IMR-90 (cell line): ENCODE data around the gene ROGDI. TPM values are rescaled to one million over a fixed set of nuclear protein-coding genes. Genes with fewer than 3 reads are reported as not detected.
A peak's percentile ranks its signal among the peaks of the same experiment; 100 is the strongest.

ENCODE experiments used
- ATAC-seq: fragments of 200-7000 bp; cut with Tn5 transposase; 2 replicates; pipeline ENCODE4 v1.9.1; 2020; ENCODE audit warnings: low read depth, mild to moderate bottlenecking, moderate library complexity
- BruUV-seq: library from RNA; stranded (reverse); fragments of 400-500 nt; replicated peaks from 2 replicates; lab custom pipeline; 2021; lab: Mats Ljungman, UMichigan
- CTCF ChIA-PET: fragments of 300-600 bp; formaldehyde crosslinking; extraction: SDS; loops from one replicate; lab custom pipeline; 2021; ENCODE audit warnings: antibody characterized with exemption; lab: Yijun Ruan, JAX
- POLR2A ChIA-PET: fragments of 300-600 bp; sonication (Branson Sonifier 250); formaldehyde crosslinking; loops from one replicate; lab custom pipeline; 2022; ENCODE audit warnings: antibody characterized with exemption; ENCODE audit not compliant: unreplicated experiment; lab: Charles Lee
- DNase-seq: peaks from one replicate; pipeline ENCODE4 v3.0.0; 2013
- H2AFZ ChIP-seq: replicated peaks from 2 replicates; pipeline ENCODE3; 2013; ENCODE audit warnings: low read length, mild to moderate bottlenecking; ENCODE audit not compliant: poor library complexity
- H2AK5ac ChIP-seq: 2 replicates; pipeline ENCODE4 v1.6.1; 2013; ENCODE audit warnings: low read depth, low read length, inconsistent platforms
- H2AK9ac ChIP-seq: replicated peaks from 2 replicates; pipeline ENCODE3; 2013; ENCODE audit warnings: mild to moderate bottlenecking, low read depth, low read length, moderate library complexity; ENCODE audit not compliant: poor library complexity
- H2BK120ac ChIP-seq: 2 replicates; pipeline ENCODE4 v1.6.1; 2013; ENCODE audit warnings: low read depth, low read length, inconsistent platforms
- H2BK15ac ChIP-seq: 3 replicates; pipeline ENCODE4 v1.6.1; 2013; ENCODE audit warnings: low read depth, low read length, inconsistent platforms
- H2BK20ac ChIP-seq: 2 replicates; pipeline ENCODE4 v1.6.1; 2013; ENCODE audit warnings: low read depth, mild to moderate bottlenecking, inconsistent platforms, low read length, moderate library complexity
- H2BK5ac ChIP-seq: 2 replicates; pipeline ENCODE4 v1.6.1; 2013; ENCODE audit warnings: mild to moderate bottlenecking, low read depth, low read length, inconsistent platforms; ENCODE audit not compliant: poor library complexity, severe bottlenecking
- H3K14ac ChIP-seq: replicated peaks from 2 replicates; pipeline ENCODE4 v1.6.1; 2013; ENCODE audit warnings: low read depth, low read length, inconsistent platforms
- H3K18ac ChIP-seq: 2 replicates; pipeline ENCODE4 v1.6.1; 2013; ENCODE audit warnings: low read depth, low read length, control low read depth
- H3K23ac ChIP-seq: 2 replicates; pipeline ENCODE4 v1.6.1; 2013; ENCODE audit warnings: low read depth, low read length, inconsistent platforms
- H3K27ac ChIP-seq: 2 replicates; pipeline ENCODE4 v1.5.1; 2013; ENCODE audit warnings: mild to moderate bottlenecking, control low read depth, low read length; ENCODE audit not compliant: insufficient read depth
- H3K27me3 ChIP-seq: 2 replicates; pipeline ENCODE4 v1.6.1; 2013; ENCODE audit warnings: low read length; ENCODE audit not compliant: control insufficient read depth, insufficient read depth
- H3K36me3 ChIP-seq: 2 replicates; pipeline ENCODE4 v1.6.1; 2013; ENCODE audit warnings: low read length, mixed read lengths; ENCODE audit not compliant: control insufficient read depth, insufficient read depth
- H3K4ac ChIP-seq: 2 replicates; pipeline ENCODE4 v1.6.1; 2013; ENCODE audit warnings: low read depth, low read length, inconsistent platforms
- H3K4me1 ChIP-seq: 2 replicates; pipeline ENCODE4 v1.6.1; 2013; ENCODE audit warnings: low read length, mixed read lengths; ENCODE audit not compliant: control insufficient read depth, insufficient read depth
- H3K4me2 ChIP-seq: 2 replicates; pipeline ENCODE4 v1.6.1; 2013; ENCODE audit warnings: low read depth, mild to moderate bottlenecking, control low read depth, low read length, moderate library complexity
- H3K4me3 ChIP-seq: 2 replicates; pipeline ENCODE4 v1.5.1; 2013; ENCODE audit warnings: low read depth, mild to moderate bottlenecking, control low read depth, low read length, moderate library complexity; ENCODE audit not compliant: insufficient read depth
- H3K56ac ChIP-seq: 2 replicates; pipeline ENCODE4 v1.6.1; 2013; ENCODE audit warnings: low read length, inconsistent platforms; ENCODE audit not compliant: insufficient read depth; ENCODE audit errors: extremely low read depth
- H3K79me1 ChIP-seq, 2 experiments: 2 replicates each; pipeline ENCODE4 v1.6.1; 2013; ENCODE audit warnings: low read length in 2 of 2, inconsistent platforms in 1 of 2, low read depth in 1 of 2
- H3K9ac ChIP-seq: 2 replicates; pipeline ENCODE4 v1.6.1; 2013; ENCODE audit warnings: low read depth, low read length, control low read depth
- H3K9me1 ChIP-seq: 2 replicates; pipeline ENCODE4 v1.6.1; 2013; ENCODE audit warnings: low read length, inconsistent platforms; ENCODE audit not compliant: insufficient read depth
- H3K9me3 ChIP-seq: 2 replicates; pipeline ENCODE4 v1.6.1; 2013; ENCODE audit warnings: low read length; ENCODE audit not compliant: control insufficient read depth, insufficient read depth
- H4K20me1 ChIP-seq: 2 replicates; pipeline ENCODE4 v1.6.1; 2013; ENCODE audit warnings: low read length, inconsistent platforms; ENCODE audit not compliant: insufficient read depth
- H4K5ac ChIP-seq: 2 replicates; pipeline ENCODE4 v1.6.1; 2013; ENCODE audit warnings: mild to moderate bottlenecking, low read depth, low read length, control low read depth
- H4K8ac ChIP-seq, 2 experiments: 2 replicates each; pipeline ENCODE4 v1.6.1; 2013; ENCODE audit warnings: low read depth in 2 of 2, low read length in 2 of 2, control low read depth in 1 of 2, inconsistent platforms in 1 of 2
- H4K91ac ChIP-seq: 2 replicates; pipeline ENCODE4 v1.6.1; 2013; ENCODE audit warnings: low read depth, low read length, inconsistent platforms; ENCODE audit not compliant: insufficient read depth
- BHLHE40 ChIP-seq: fragments of 150-350 bp; IDR thresholded peaks from 2 replicates; pipeline ENCODE4 v1.6.1; 2016; ENCODE audit warnings: mild to moderate bottlenecking, low read depth, low read length
- CEBPB ChIP-seq: IDR thresholded peaks from 2 replicates; pipeline ENCODE4 v1.6.1; 2012; ENCODE audit warnings: low read depth, low read length, improper control_type of control experiment
- CTCF ChIP-seq: conservative IDR thresholded peaks from 2 replicates; pipeline ENCODE4 v1.5.1; 2012; ENCODE audit warnings: mild to moderate bottlenecking, low read depth, low read length, improper control_type of control experiment
- ELK1 ChIP-seq: fragments of 150-350 bp; IDR thresholded peaks from 2 replicates; pipeline ENCODE4 v1.6.1; 2016; ENCODE audit warnings: low read depth, mild to moderate bottlenecking, low read length, moderate library complexity, borderline replicate concordance
- FOS ChIP-seq: fragments of 150-350 bp; IDR thresholded peaks from 2 replicates; pipeline ENCODE4 v1.6.1; 2016; ENCODE audit warnings: low read depth, low read length
- MAFK ChIP-seq: IDR thresholded peaks from 2 replicates; pipeline ENCODE4 v1.6.1; 2012; ENCODE audit warnings: low read depth, low read length, improper control_type of control experiment
- SMC3 ChIP-seq: fragments of 150-350 bp; IDR thresholded peaks from 2 replicates; pipeline ENCODE4 v1.6.1; 2016; ENCODE audit warnings: low read depth, mild to moderate bottlenecking, antibody characterized with exemption, low read length, moderate library complexity
- USF2 ChIP-seq: fragments of 150-350 bp; IDR thresholded peaks from 2 replicates; pipeline ENCODE4 v1.6.1; 2017; ENCODE audit warnings: mild to moderate bottlenecking, antibody characterized with exemption, low read length, low read depth
- WGBS, 2 experiments: methylation state at CpG; one replicate each; pipeline versions ENCODE4 v1.1.5 to v1.1.7; 2013; ENCODE audit warnings: missing lambda C conversion rate in 2 of 2; ENCODE audit not compliant: insufficient read length in 1 of 2; ENCODE audit errors: extremely low coverage in 2 of 2; 5-methylcytosine and 5-hydroxymethylcytosine counted together
- dilution Hi-C: fragments of 300-500 bp; cut with HindIII; formaldehyde crosslinking; loops from one replicate; pipeline ENCODE4 v1.14.3; 2018; ENCODE audit warnings: low sequenced_read_pairs; ENCODE audit not compliant: unreplicated experiment
- in situ Hi-C: fragments of 300-500 bp; cut with MboI; formaldehyde crosslinking; loops from 3 replicates; pipeline ENCODE4 v1.14.3; 2019; ENCODE audit warnings: low sequenced_read_pairs, inconsistent platforms, mixed read lengths
- intact Hi-C: fragments of 100-400 bp; cut with micrococcal nuclease; formaldehyde crosslinking; loops from 2 replicates; pipeline ENCODE4 v1.10.0; 2022
- polyA plus RNA-seq, 3 experiments: library from polyadenylated mRNA; depleted of rRNA; stranded (reverse); fragments of >200 nt; gene quantifications; 2 replicates each; pipeline ENCODE4 v1.2.3, GENCODE V29; 2012; ENCODE audit warnings: low replicate concordance in 1 of 3
- total RNA-seq: library from RNA; depleted of rRNA; stranded (reverse); fragments of >200 nt; gene quantifications from 2 replicates; pipeline ENCODE4 v1.2.3, GENCODE V29; 2012

Gene ROGDI
- total and polyA plus RNA-seq, 2 of the 4 experiments (the other 2 are of a cell fraction): 13.6 to 27.1 TPM

- dilution Hi-C loops: no loop called here
- no peak within 1 kb of the TSS for H3K9ac ChIP-seq
- 0 out of 2 replicates have a peak, but pooled peaks cover 3% of the 10 kb centered on the region for H3K9me1 ChIP-seq
- H3K4ac ChIP-seq: no peak within 1 kb of the TSS
- H4K8ac ChIP-seq: no peak within 1 kb of the TSS
- no peaks in the 10 kb centered on the region for H3K9me3 ChIP-seq
- H3K14ac ChIP-seq: no peak within 1 kb of the TSS
- 0 out of 2 replicates have a peak within 1 kb of the TSS, but pooled peaks have one; percentile 8 for H2AK5ac ChIP-seq
- CTCF ChIA-PET: no interaction called here
- BruUV-seq: no TSS peak
- H3K4me3 ChIP-seq: no peak within 1 kb of the TSS
- no peak within 1 kb of the TSS for H3K23ac ChIP-seq
- no peak within 1 kb of the TSS for H3K18ac ChIP-seq
- H4K91ac ChIP-seq: no peak within 1 kb of the TSS
- H2AFZ ChIP-seq: peak within 1 kb of the TSS; percentile 32
- no peak within 1 kb of the TSS for H3K27ac ChIP-seq
- ATAC-seq: no peak
- no peak for DNase-seq
- intact Hi-C loops: no loop called here
- no peak within 1 kb of the TSS for H3K56ac ChIP-seq
- no peaks in the 10 kb centered on the region for H3K36me3 ChIP-seq
- H3K79me1 ChIP-seq: no peaks in the 10 kb centered on the region
- TF ChIP-seq CTCF: no peak
- no peak for TF ChIP-seq BHLHE40
- no peak for TF ChIP-seq USF2
- TF ChIP-seq SMC3: no peak
- no peak for TF ChIP-seq CEBPB
- TF ChIP-seq MAFK: no peak
- TF ChIP-seq ELK1: no peak
- no peak for TF ChIP-seq FOS
- H4K5ac ChIP-seq: no peak within 1 kb of the TSS
- no peaks in the 10 kb centered on the region for H3K4me1 ChIP-seq
- no peak within 1 kb of the TSS for H2BK5ac ChIP-seq
- H3K4me2 ChIP-seq: no peak within 1 kb of the TSS
- H2BK15ac ChIP-seq: no peak within 1 kb of the TSS
- no peaks in the 10 kb centered on the region for H4K20me1 ChIP-seq
- WGBS, 2 experiments: 60% methylated on average over 1 of the region's 14 CpGs; no CpG with 5 or more reads in 1 of the 2 experiments
- peak within 1 kb of the TSS; percentile 28 for H2AK9ac ChIP-seq
- no peaks in the 10 kb centered on the region; the same call in 1 of the 2 replicates for H3K27me3 ChIP-seq
- POLR2A ChIA-PET: no interaction called here
- in situ Hi-C loops: no loop called here
- no peak within 1 kb of the TSS for H2BK20ac ChIP-seq
- no peak within 1 kb of the TSS for H2BK120ac ChIP-seq
Observed at GRCh38 chr16:4787627-4788482, 14.6 kb downstream of the ROGDI start, which contains the start of gene SEPTIN12. TSS of gene SEPTIN12 (minus strand) at chr16:4788345. CDS start at chr16:4787645, 700 bp downstream.
